HCT116 (cell line): Measurements from ENCODE around the gene CNOT2. TPM values are rescaled to one million over a fixed set of nuclear protein-coding genes. Genes with fewer than 3 reads are reported as not detected.

ENCODE experiments used
- ATAC-seq: fragments of 200-7000 bp; cut with Tn5 transposase; 2 replicates; pipeline ENCODE4 v1.9.1; 2020; ENCODE audit warnings: mild to moderate bottlenecking, moderate library complexity
- BruUV-seq: library from RNA; stranded (reverse); fragments of 400-500 nt; replicated peaks from 2 replicates; lab custom pipeline; 2021; lab: Mats Ljungman, UMichigan
- CTCF ChIA-PET: fragments of 300-600 bp; sonication (Branson Sonifier 250); formaldehyde crosslinking; loops from one replicate; lab custom pipeline; 2021; ENCODE audit warnings: antibody characterized with exemption; lab: Charles Lee
- POLR2A ChIA-PET: fragments of 300-600, 350-600 bp; sonication (Branson Sonifier 250); formaldehyde crosslinking; loops from one replicate; lab custom pipeline; 2021; ENCODE audit warnings: antibody characterized with exemption; lab: Charles Lee
- RAD21 ChIA-PET, 2 experiments: fragments of 300-600 bp; sonication (Branson Sonifier 250); formaldehyde crosslinking; loops; one replicate each; lab custom pipeline; 2023; ENCODE audit warnings: low total read pairs in 2 of 2; ENCODE audit not compliant: uncharacterized antibody in 2 of 2, unreplicated experiment in 2 of 2, low non-redundant PET in 1 of 2; lab: Charles Lee
- DNase-seq: peaks from one replicate; pipeline ENCODE4 v3.0.0-alpha.2; 2010; ENCODE audit warnings: low read depth, low spot score
- H2AFZ ChIP-seq: fragments of 200-600 bp; shearing (Covaris generic), sonication (generic); 2 replicates; pipeline ENCODE4 v1.6.1; 2017; ENCODE audit warnings: low read depth, mixed run types, mixed read lengths, antibody characterized with exemption, low read length; ENCODE audit not compliant: poor library complexity, severe bottlenecking
- H3K27ac ChIP-seq: 2 replicates; pipeline ENCODE4 v1.5.1; 2012; ENCODE audit warnings: low read depth, low read length
- H3K27me3 ChIP-seq: fragments of 200-600 bp; sonication (generic); 2 replicates; pipeline ENCODE4 v1.6.1; 2016; ENCODE audit warnings: mixed run types, low read length, mixed read lengths; ENCODE audit not compliant: insufficient read depth
- H3K36me3 ChIP-seq, 2 experiments: fragments of 200-500 bp in 1 of 2; fragments of 200-600 bp in 1 of 2; sonication (Bioruptor generic) in 1 of 2; sonication (generic) in 1 of 2; 2 replicates each; pipeline versions ENCODE4 v1.5.1 to v1.6.1; 2014 to 2016; ENCODE audit warnings: low read length in 2 of 2, inconsistent platforms in 1 of 2, mixed read lengths in 1 of 2, mixed run types in 1 of 2; ENCODE audit not compliant: insufficient read depth in 2 of 2, control insufficient read depth in 1 of 2
- H3K4me1 ChIP-seq, 2 experiments: fragments of 200-600 bp in 1 of 2; sonication (generic) in 1 of 2; 2 replicates each; pipeline versions ENCODE4 v1.5.1 to v1.6.1; 2012 to 2017; ENCODE audit warnings: low read length in 2 of 2, inconsistent platforms in 1 of 2, mild to moderate bottlenecking in 1 of 2, mixed read lengths in 1 of 2, mixed run types in 1 of 2, moderate library complexity in 1 of 2; ENCODE audit not compliant: insufficient read depth in 2 of 2, control insufficient read depth in 1 of 2
- H3K4me2 ChIP-seq: fragments of 200-600 bp; sonication (generic); 2 replicates; pipeline ENCODE4 v1.6.1; 2017; ENCODE audit warnings: mixed run types, low read length, mixed read lengths
- H3K4me3 ChIP-seq, 2 experiments: fragments of 200-600 bp in 1 of 2; sonication (generic) in 1 of 2; replicated peaks in 1 of 2; 2 replicates each; pipeline ENCODE4 v1.5.1; 2011 to 2016; ENCODE audit warnings: low read length in 2 of 2, control low read depth in 1 of 2, low read depth in 1 of 2, mild to moderate bottlenecking in 1 of 2, mixed read lengths in 1 of 2, mixed run types in 1 of 2
- H3K79me2 ChIP-seq: fragments of 200-600 bp; sonication (generic); 2 replicates; pipeline ENCODE4 v1.6.1; 2017; ENCODE audit warnings: mild to moderate bottlenecking, mixed run types, low read length, moderate library complexity, mixed read lengths; ENCODE audit not compliant: insufficient read depth
- H3K9ac ChIP-seq: fragments of 200-600 bp; sonication (generic); 2 replicates; pipeline ENCODE4 v1.6.1; 2016; ENCODE audit warnings: low read length, mixed read lengths
- H3K9me2 ChIP-seq: fragments of 200-600 bp; sonication (generic), shearing (Covaris generic); 2 replicates; pipeline ENCODE4 v1.6.1; 2017; ENCODE audit warnings: mixed run types, mild to moderate bottlenecking, moderate library complexity; ENCODE audit not compliant: insufficient read depth
- H3K9me3 ChIP-seq, 2 experiments: fragments of 200-500 bp in 1 of 2; fragments of 200-600 bp in 1 of 2; sonication (Bioruptor generic) in 1 of 2; sonication (generic) in 1 of 2; 2 replicates each; pipeline ENCODE4 v1.6.1; 2014 to 2017; ENCODE audit warnings: low read length in 2 of 2, mixed read lengths in 2 of 2, inconsistent platforms in 1 of 2, low read depth in 1 of 2, mild to moderate bottlenecking in 1 of 2, mixed run types in 1 of 2, moderate library complexity in 1 of 2; ENCODE audit not compliant: control insufficient read depth in 1 of 2, insufficient read depth in 1 of 2
- H4K20me1 ChIP-seq: fragments of 200-600 bp; sonication (generic), shearing (Covaris generic); 2 replicates; pipeline ENCODE4 v1.6.1; 2017; ENCODE audit warnings: mixed run types, mild to moderate bottlenecking, moderate library complexity; ENCODE audit not compliant: insufficient read depth
- CBX3 ChIP-seq: IDR thresholded peaks from 2 replicates; pipeline ENCODE4 v1.6.1; 2012; ENCODE audit warnings: low read depth
- CEBPB ChIP-seq: IDR thresholded peaks from 2 replicates; pipeline ENCODE4 v1.6.1; 2012; ENCODE audit warnings: low read depth
- CTCF ChIP-seq, 3 experiments: fragments of 200-600 bp in 1 of 3; sonication (generic) in 1 of 3; IDR thresholded peaks in 2 of 3; conservative IDR thresholded peaks in 1 of 3; 2 replicates each; pipeline ENCODE4 v1.5.1; 2012 to 2017; ENCODE audit warnings: low read depth in 2 of 3, low read length in 2 of 3, antibody characterized with exemption in 1 of 3, borderline replicate concordance in 1 of 3, control low read depth in 1 of 3, mild to moderate bottlenecking in 1 of 3, mixed read lengths in 1 of 3, mixed run types in 1 of 3, moderate library complexity in 1 of 3; ENCODE audit not compliant: insufficient read depth in 1 of 3
- EGR1 ChIP-seq: IDR thresholded peaks from 2 replicates; pipeline ENCODE4 v1.6.1; 2012; ENCODE audit warnings: low read depth
- ELF1 ChIP-seq: IDR thresholded peaks from 2 replicates; pipeline ENCODE4 v1.6.1; 2012; ENCODE audit warnings: low read depth, borderline replicate concordance
- EZH2 ChIP-seq: fragments of 200-600 bp; sonication (generic); IDR thresholded peaks from 2 replicates; pipeline ENCODE4 v1.6.1; 2017; ENCODE audit warnings: antibody characterized with exemption, mixed run types
- EZH2phosphoT487 ChIP-seq: fragments of 200-600 bp; IDR thresholded peaks from 2 replicates; pipeline ENCODE4 v1.6.1; 2018; ENCODE audit warnings: antibody characterized with exemption, borderline replicate concordance
- JUND ChIP-seq: IDR thresholded peaks from 2 replicates; pipeline ENCODE4 v1.6.1; 2012
- RAD21 ChIP-seq: IDR thresholded peaks from 2 replicates; pipeline ENCODE4 v1.6.1; 2012; ENCODE audit warnings: low read depth, mild to moderate bottlenecking
- REST ChIP-seq: IDR thresholded peaks from 2 replicates; pipeline ENCODE4 v1.6.1; 2012; ENCODE audit warnings: low read depth
- SIN3A ChIP-seq: IDR thresholded peaks from 2 replicates; pipeline ENCODE4 v1.6.1; 2012; ENCODE audit warnings: low read depth
- SP1 ChIP-seq: IDR thresholded peaks from 2 replicates; pipeline ENCODE4 v1.6.1; 2012; ENCODE audit warnings: low read depth
- SRF ChIP-seq: IDR thresholded peaks from 2 replicates; pipeline ENCODE4 v1.6.1; 2012; ENCODE audit warnings: low read depth
- TCF7L2 ChIP-seq: IDR thresholded peaks from 2 replicates; pipeline ENCODE4 v1.7.0; 2011; ENCODE audit warnings: borderline replicate concordance, inconsistent platforms; ENCODE audit not compliant: insufficient read depth, insufficient read length; ENCODE audit errors: extremely low read depth
- YY1 ChIP-seq: IDR thresholded peaks from 2 replicates; pipeline ENCODE4 v1.6.1; 2011; ENCODE audit warnings: low read length, low read depth, moderate library complexity, mild to moderate bottlenecking; ENCODE audit not compliant: insufficient replicate concordance; ENCODE audit errors: extremely low read depth
- intact Hi-C: fragments of 100-400 bp; cut with micrococcal nuclease; formaldehyde crosslinking; loops from 2 replicates; pipeline ENCODE4 v1.10.0; 2022
- total RNA-seq: library from RNA; stranded (reverse); gene quantifications from one replicate; pipeline ENCODE4 v1.2.1, GENCODE V29; 2021; ENCODE audit not compliant: unreplicated experiment
- TF ChIP-seq, protein P1 (sequence below): IDR thresholded peaks from 2 replicates; pipeline ENCODE4 v1.6.1; 2012
- TF ChIP-seq, protein P2 (sequence below): IDR thresholded peaks from 2 replicates; pipeline ENCODE4 v1.6.1; 2011; ENCODE audit warnings: mild to moderate bottlenecking, low read length, moderate library complexity; ENCODE audit not compliant: insufficient replicate concordance; ENCODE audit errors: extremely low read depth
- TF ChIP-seq, protein P3 (sequence below): IDR thresholded peaks from 2 replicates; pipeline ENCODE4 v1.6.1; 2012

Gene CNOT2
- total RNA-seq, 1 experiment from 2014 or later: 58.7 TPM

- H3K9me3 ChIP-seq: no peaks in the 10 kb centered on the region
- no peaks in the 10 kb centered on the region for H3K9me2 ChIP-seq
- ChIA-PET POLR2A (no interaction called here), RAD21 (no interaction called here), CTCF (no interaction called here)
- H3K27me3 ChIP-seq: no peaks in the 10 kb centered on the region
- DNase-seq (no peak), ATAC-seq (no peak)
- H3K4me2 ChIP-seq: no peak overlapping the region
- BruUV-seq: no TSS peak
- H3K36me3 ChIP-seq: peaks cover 29 to 33% of the 10 kb centered on the region in 2 experiments; a peak in 3 of 4 replicates
- H3K4me1 ChIP-seq: no peaks in the 10 kb centered on the region
- no peak overlapping the region for H3K4me3 ChIP-seq
- TF ChIP-seq TCF7L2 (no peak), RAD21 (no peak), CBX3 (no peak), YY1 (no peak), JUND (no peak), SP1 (no peak), REST (no peak), SRF (no peak), ELF1 (no peak), EZH2 (no peak), CEBPB (no peak), CTCF (IDR thresholded peaks at IDR 0.05 in 2 of 3, conservative IDR thresholded peaks at IDR 0.05 in 1 of 3; ENCODE audit: borderline replicate concordance in 1 of 3, insufficient read depth in 1 of 3, low read depth in 2 of 3, low read length in 2 of 3) (no peak), SIN3A (no peak), EZH2phosphoT487 (no peak), EGR1 (no peak)
- TF ChIP-seq, protein P1, sequence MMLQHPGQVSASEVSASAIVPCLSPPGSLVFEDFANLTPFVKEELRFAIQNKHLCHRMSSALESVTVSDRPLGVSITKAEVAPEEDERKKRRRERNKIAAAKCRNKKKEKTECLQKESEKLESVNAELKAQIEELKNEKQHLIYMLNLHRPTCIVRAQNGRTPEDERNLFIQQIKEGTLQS: no peak
- TF ChIP-seq, protein P2, sequence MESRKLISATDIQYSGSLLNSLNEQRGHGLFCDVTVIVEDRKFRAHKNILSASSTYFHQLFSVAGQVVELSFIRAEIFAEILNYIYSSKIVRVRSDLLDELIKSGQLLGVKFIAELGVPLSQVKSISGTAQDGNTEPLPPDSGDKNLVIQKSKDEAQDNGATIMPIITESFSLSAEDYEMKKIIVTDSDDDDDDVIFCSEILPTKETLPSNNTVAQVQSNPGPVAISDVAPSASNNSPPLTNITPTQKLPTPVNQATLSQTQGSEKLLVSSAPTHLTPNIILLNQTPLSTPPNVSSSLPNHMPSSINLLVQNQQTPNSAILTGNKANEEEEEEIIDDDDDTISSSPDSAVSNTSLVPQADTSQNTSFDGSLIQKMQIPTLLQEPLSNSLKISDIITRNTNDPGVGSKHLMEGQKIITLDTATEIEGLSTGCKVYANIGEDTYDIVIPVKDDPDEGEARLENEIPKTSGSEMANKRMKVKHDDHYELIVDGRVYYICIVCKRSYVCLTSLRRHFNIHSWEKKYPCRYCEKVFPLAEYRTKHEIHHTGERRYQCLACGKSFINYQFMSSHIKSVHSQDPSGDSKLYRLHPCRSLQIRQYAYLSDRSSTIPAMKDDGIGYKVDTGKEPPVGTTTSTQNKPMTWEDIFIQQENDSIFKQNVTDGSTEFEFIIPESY: no peak
- TF ChIP-seq, protein P3, sequence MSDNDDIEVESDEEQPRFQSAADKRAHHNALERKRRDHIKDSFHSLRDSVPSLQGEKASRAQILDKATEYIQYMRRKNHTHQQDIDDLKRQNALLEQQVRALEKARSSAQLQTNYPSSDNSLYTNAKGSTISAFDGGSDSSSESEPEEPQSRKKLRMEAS: no peak
- H3K9ac ChIP-seq: no peak overlapping the region
- no peak overlapping the region for H3K27ac ChIP-seq
- H3K79me2 ChIP-seq: no peaks in the 10 kb centered on the region
- no peaks in the 10 kb centered on the region for H4K20me1 ChIP-seq
- H2AFZ ChIP-seq: no peak overlapping the region
- intact Hi-C loops: no loop called here
Measured at GRCh38 chr12:70338531-70338930, 95.3 kb downstream of the CNOT2 start.
